Measurements from ENCODE around the gene HPCAL4.

The HPCAL4 gene

GRCh38 chr1:39704757-39705156 is 13.5 kb upstream of the HPCAL4 start:
- Histone ChIP-seq H3K27me3 (replicated peaks in 2 of 5; ENCODE audit: control insufficient read depth in 4 of 5, insufficient read depth in 5 of 5, low read length in 4 of 5) (peaks cover 0 to 5% (median 0%) of the 10 kb centered on the region in 5 experiments), H3K9me3 (ENCODE audit: control extremely low read depth in 1 of 5, control insufficient read depth in 4 of 5, insufficient read depth in 2 of 5, low read depth in 1 of 5, low read length in 4 of 5) (no peaks in the 10 kb centered on the region), H3K4me1 (ENCODE audit: control extremely low read depth in 1 of 4, control insufficient read depth in 4 of 4, insufficient read depth in 4 of 4, low read length in 3 of 4) (peaks cover 0 to 2% (median 0%) of the 10 kb centered on the region in 4 experiments), H3K36me3 (ENCODE audit: control insufficient read depth in 4 of 4, insufficient read depth in 4 of 4, low read length in 3 of 4) (no peaks in the 10 kb centered on the region), H3K27ac (ENCODE audit: insufficient read depth in 1 of 2, low read depth in 1 of 2, low read length in 2 of 2, poor library complexity in 1 of 2, severe bottlenecking in 2 of 2) (no peak overlapping the region), H3K4me3 (ENCODE audit: control insufficient read depth in 1 of 7, extremely low read depth in 1 of 7, insufficient read depth in 4 of 7, low read depth in 2 of 7, low read length in 6 of 7) (no peak overlapping the region)
- ChIA-PET CTCF (interaction anchor here (1.5 kb wide), 1 partner anchor 95 kb away, joined by 3 read pairs; no protein-coding TSS in a partner anchor), POLR2A (no interaction called here)
- WGBS (ENCODE audit: insufficient coverage) = no CpG with 5 or more reads among the region's 1 CpG
- DNase-seq = no peak

- DNase-seq = no peak
- no peak overlapping the region for H3K27ac ChIP-seq (ENCODE audit: insufficient read depth in 1 of 2, low read depth in 1 of 2, low read length in 2 of 2, poor library complexity in 1 of 2, severe bottlenecking in 2 of 2)
- H3K4me3 ChIP-seq (ENCODE audit: control insufficient read depth in 1 of 7, extremely low read depth in 1 of 7, insufficient read depth in 4 of 7, low read depth in 2 of 7, low read length in 6 of 7) = no peak overlapping the region
- POLR2A ChIA-PET = interaction anchor here (0.7 kb wide), 1 partner anchor 460 kb away, joined by 3 read pairs; the partner anchor contains the start of gene RLF
- CTCF ChIA-PET = interaction anchor here (0.6 to 3.4 kb wide), 14 partner anchors 10 to 301 kb away, joined by 3 to 21 read pairs (median 4); partner anchors contain the start of gene HPCAL4
- H3K4me1 ChIP-seq (ENCODE audit: control extremely low read depth in 1 of 4, control insufficient read depth in 4 of 4, insufficient read depth in 4 of 4, low read length in 3 of 4) = peaks cover 0 to 2% (median 0%) of the 10 kb centered on the region in 4 experiments
- H3K9me3 ChIP-seq (ENCODE audit: control extremely low read depth in 1 of 5, control insufficient read depth in 4 of 5, insufficient read depth in 2 of 5, low read depth in 1 of 5, low read length in 4 of 5) = peaks cover 0 to 3% (median 0%) of the 10 kb centered on the region in 5 experiments
- WGBS (ENCODE audit: insufficient coverage) = 73% methylated on average over 10 of the region's 12 CpGs
- peaks cover 3 to 29% (median 22%) of the 10 kb centered on the region in 5 experiments for H3K27me3 ChIP-seq (replicated peaks in 2 of 5; ENCODE audit: control insufficient read depth in 4 of 5, insufficient read depth in 5 of 5, low read length in 4 of 5)
- H3K36me3 ChIP-seq (ENCODE audit: control insufficient read depth in 4 of 4, insufficient read depth in 4 of 4, low read length in 3 of 4) = no peaks in the 10 kb centered on the region
Measured at GRCh38 chr1:39701049-39701439, 9.8 kb upstream of the HPCAL4 start.

GRCh38 chr1:39700348-39700747 is 9.1 kb upstream of the HPCAL4 start:
- Histone ChIP-seq H3K36me3 (ENCODE audit: control insufficient read depth in 4 of 4, insufficient read depth in 4 of 4, low read length in 3 of 4) (no peaks in the 10 kb centered on the region), H3K9me3 (ENCODE audit: control extremely low read depth in 1 of 5, control insufficient read depth in 4 of 5, insufficient read depth in 2 of 5, low read depth in 1 of 5, low read length in 4 of 5) (peaks cover 0 to 3% (median 0%) of the 10 kb centered on the region in 5 experiments), H3K27me3 (replicated peaks in 2 of 5; ENCODE audit: control insufficient read depth in 4 of 5, insufficient read depth in 5 of 5, low read length in 4 of 5) (peaks cover 5 to 35% (median 22%) of the 10 kb centered on the region in 5 experiments), H3K27ac (ENCODE audit: insufficient read depth in 1 of 2, low read depth in 1 of 2, low read length in 2 of 2, poor library complexity in 1 of 2, severe bottlenecking in 2 of 2) (no peak overlapping the region), H3K4me3 (ENCODE audit: control insufficient read depth in 1 of 7, extremely low read depth in 1 of 7, insufficient read depth in 4 of 7, low read depth in 2 of 7, low read length in 6 of 7) (no peak overlapping the region), H3K4me1 (ENCODE audit: control extremely low read depth in 1 of 4, control insufficient read depth in 4 of 4, insufficient read depth in 4 of 4, low read length in 3 of 4) (peaks cover 0 to 2% (median 0%) of the 10 kb centered on the region in 4 experiments)
- WGBS (ENCODE audit: insufficient coverage) = 100% methylated on average over 1 of the region's 3 CpGs
- DNase-seq = no peak
- ChIA-PET CTCF (interaction anchor here (0.8 to 3.4 kb wide), 7 partner anchors 9 to 270 kb away, joined by 3 to 21 read pairs (median 5); partner anchors contain the start of gene HPCAL4), POLR2A (no interaction called here)

GRCh38 chr1:39699419-39699818 is 8.2 kb upstream of the HPCAL4 start:
- H3K27me3 ChIP-seq (replicated peaks in 2 of 5; ENCODE audit: control insufficient read depth in 4 of 5, insufficient read depth in 5 of 5, low read length in 4 of 5) = peaks cover 5 to 45% (median 26%) of the 10 kb centered on the region in 5 experiments
- ChIA-PET POLR2A (no interaction called here), CTCF (interaction anchor here (0.8 to 3.4 kb wide), 5 partner anchors 8 to 55 kb away, joined by 3 to 21 read pairs (median 6); partner anchors contain the start of gene HPCAL4)

GRCh38 chr1:39698568-39698967 is 7.3 kb upstream of the HPCAL4 start:
- no peak for DNase-seq
- Histone ChIP-seq H3K36me3 (ENCODE audit: control insufficient read depth in 4 of 4, insufficient read depth in 4 of 4, low read length in 3 of 4) (no peaks in the 10 kb centered on the region), H3K4me3 (ENCODE audit: control insufficient read depth in 1 of 7, extremely low read depth in 1 of 7, insufficient read depth in 4 of 7, low read depth in 2 of 7, low read length in 6 of 7) (no peak overlapping the region), H3K4me1 (ENCODE audit: control extremely low read depth in 1 of 4, control insufficient read depth in 4 of 4, insufficient read depth in 4 of 4, low read length in 3 of 4) (peaks cover 0 to 2% (median 0%) of the 10 kb centered on the region in 4 experiments), H3K27me3 (replicated peaks in 2 of 5; ENCODE audit: control insufficient read depth in 4 of 5, insufficient read depth in 5 of 5, low read length in 4 of 5) (peaks cover 5 to 53% (median 26%) of the 10 kb centered on the region in 5 experiments), H3K27ac (ENCODE audit: insufficient read depth in 1 of 2, low read depth in 1 of 2, low read length in 2 of 2, poor library complexity in 1 of 2, severe bottlenecking in 2 of 2) (no peak overlapping the region), H3K9me3 (ENCODE audit: control extremely low read depth in 1 of 5, control insufficient read depth in 4 of 5, insufficient read depth in 2 of 5, low read depth in 1 of 5, low read length in 4 of 5) (peaks cover 0 to 3% (median 0%) of the 10 kb centered on the region in 5 experiments)
- CTCF ChIA-PET = interaction anchor here (1.2 to 2.5 kb wide), 2 partner anchors 12 to 55 kb away, joined by 3 to 6 read pairs; no protein-coding TSS in a partner anchor
- whole genome bisulfite sequencing (ENCODE audit: insufficient coverage) = 96% methylated on average over 4 of the region's 4 CpGs
- POLR2A ChIA-PET = no interaction called here

More at GRCh38 chr1:39699419-39699818, 8.2 kb upstream of the HPCAL4 start:
- H3K9me3 ChIP-seq (ENCODE audit: control extremely low read depth in 1 of 5, control insufficient read depth in 4 of 5, insufficient read depth in 2 of 5, low read depth in 1 of 5, low read length in 4 of 5) = peaks cover 0 to 3% (median 0%) of the 10 kb centered on the region in 5 experiments
- no peak overlapping the region for H3K27ac ChIP-seq (ENCODE audit: insufficient read depth in 1 of 2, low read depth in 1 of 2, low read length in 2 of 2, poor library complexity in 1 of 2, severe bottlenecking in 2 of 2)
- peaks cover 0 to 2% (median 0%) of the 10 kb centered on the region in 4 experiments for H3K4me1 ChIP-seq (ENCODE audit: control extremely low read depth in 1 of 4, control insufficient read depth in 4 of 4, insufficient read depth in 4 of 4, low read length in 3 of 4)
- WGBS (ENCODE audit: insufficient coverage) = 88% methylated on average over 1 of the region's 3 CpGs
- no peak for DNase-seq
- H3K36me3 ChIP-seq (ENCODE audit: control insufficient read depth in 4 of 4, insufficient read depth in 4 of 4, low read length in 3 of 4) = no peaks in the 10 kb centered on the region
- no peak overlapping the region for H3K4me3 ChIP-seq (ENCODE audit: control insufficient read depth in 1 of 7, extremely low read depth in 1 of 7, insufficient read depth in 4 of 7, low read depth in 2 of 7, low read length in 6 of 7)

GRCh38 chr1:39696448-39696847 is 5.2 kb upstream of the HPCAL4 start:
- Histone ChIP-seq H3K9me3 (ENCODE audit: control extremely low read depth in 1 of 5, control insufficient read depth in 4 of 5, insufficient read depth in 2 of 5, low read depth in 1 of 5, low read length in 4 of 5) (peaks cover 0 to 3% (median 0%) of the 10 kb centered on the region in 5 experiments), H3K36me3 (ENCODE audit: control insufficient read depth in 4 of 4, insufficient read depth in 4 of 4, low read length in 3 of 4) (no peaks in the 10 kb centered on the region), H3K4me3 (ENCODE audit: control insufficient read depth in 1 of 7, extremely low read depth in 1 of 7, insufficient read depth in 4 of 7, low read depth in 2 of 7, low read length in 6 of 7) (no peak overlapping the region), H3K4me1 (ENCODE audit: control extremely low read depth in 1 of 4, control insufficient read depth in 4 of 4, insufficient read depth in 4 of 4, low read length in 3 of 4) (peaks cover 0 to 13% (median 6%) of the 10 kb centered on the region in 4 experiments), H3K27me3 (replicated peaks in 2 of 5; ENCODE audit: control insufficient read depth in 4 of 5, insufficient read depth in 5 of 5, low read length in 4 of 5) (peaks cover 5 to 74% (median 31%) of the 10 kb centered on the region in 5 experiments), H3K27ac (ENCODE audit: insufficient read depth in 1 of 2, low read depth in 1 of 2, low read length in 2 of 2, poor library complexity in 1 of 2, severe bottlenecking in 2 of 2) (no peak overlapping the region)
- WGBS (ENCODE audit: insufficient coverage) = 83% methylated on average over 1 of the region's 1 CpG
- no peak for DNase-seq
- ChIA-PET POLR2A (no interaction called here), CTCF (interaction anchor here (1.1 to 1.5 kb wide), 2 partner anchors 21 to 23 kb away, joined by 4 read pairs; no protein-coding TSS in a partner anchor)

GRCh38 chr1:39695016-39695415 is 3.8 kb upstream of the HPCAL4 start:
- POLR2A ChIA-PET = no interaction called here
- no CpG with 5 or more reads among the region's 1 CpG for WGBS (ENCODE audit: insufficient coverage)

More at GRCh38 chr1:39695016-39695415, 3.8 kb upstream of the HPCAL4 start:
- H3K4me1 ChIP-seq (ENCODE audit: control extremely low read depth in 1 of 4, control insufficient read depth in 4 of 4, insufficient read depth in 4 of 4, low read length in 3 of 4) = peaks cover 0 to 21% (median 13%) of the 10 kb centered on the region in 4 experiments
- no peaks in the 10 kb centered on the region for H3K36me3 ChIP-seq (ENCODE audit: control insufficient read depth in 4 of 4, insufficient read depth in 4 of 4, low read length in 3 of 4)
- H3K27me3 ChIP-seq (replicated peaks in 2 of 5; ENCODE audit: control insufficient read depth in 4 of 5, insufficient read depth in 5 of 5, low read length in 4 of 5) = peaks cover 5 to 88% (median 38%) of the 10 kb centered on the region in 5 experiments
- H3K27ac ChIP-seq (ENCODE audit: insufficient read depth in 1 of 2, low read depth in 1 of 2, low read length in 2 of 2, poor library complexity in 1 of 2, severe bottlenecking in 2 of 2) = no peak overlapping the region
- H3K9me3 ChIP-seq (ENCODE audit: control extremely low read depth in 1 of 5, control insufficient read depth in 4 of 5, insufficient read depth in 2 of 5, low read depth in 1 of 5, low read length in 4 of 5) = peaks cover 0 to 3% (median 0%) of the 10 kb centered on the region in 5 experiments
- DNase-seq = no peak
- H3K4me3 ChIP-seq (ENCODE audit: control insufficient read depth in 1 of 7, extremely low read depth in 1 of 7, insufficient read depth in 4 of 7, low read depth in 2 of 7, low read length in 6 of 7) = no peak overlapping the region
- CTCF ChIA-PET = interaction anchor here (1.1 kb wide), 1 partner anchor 277 kb away, joined by 3 read pairs; no protein-coding TSS in a partner anchor
